ENCODE results near the gene ARMC2.

ARMC2 gene

DNA sequence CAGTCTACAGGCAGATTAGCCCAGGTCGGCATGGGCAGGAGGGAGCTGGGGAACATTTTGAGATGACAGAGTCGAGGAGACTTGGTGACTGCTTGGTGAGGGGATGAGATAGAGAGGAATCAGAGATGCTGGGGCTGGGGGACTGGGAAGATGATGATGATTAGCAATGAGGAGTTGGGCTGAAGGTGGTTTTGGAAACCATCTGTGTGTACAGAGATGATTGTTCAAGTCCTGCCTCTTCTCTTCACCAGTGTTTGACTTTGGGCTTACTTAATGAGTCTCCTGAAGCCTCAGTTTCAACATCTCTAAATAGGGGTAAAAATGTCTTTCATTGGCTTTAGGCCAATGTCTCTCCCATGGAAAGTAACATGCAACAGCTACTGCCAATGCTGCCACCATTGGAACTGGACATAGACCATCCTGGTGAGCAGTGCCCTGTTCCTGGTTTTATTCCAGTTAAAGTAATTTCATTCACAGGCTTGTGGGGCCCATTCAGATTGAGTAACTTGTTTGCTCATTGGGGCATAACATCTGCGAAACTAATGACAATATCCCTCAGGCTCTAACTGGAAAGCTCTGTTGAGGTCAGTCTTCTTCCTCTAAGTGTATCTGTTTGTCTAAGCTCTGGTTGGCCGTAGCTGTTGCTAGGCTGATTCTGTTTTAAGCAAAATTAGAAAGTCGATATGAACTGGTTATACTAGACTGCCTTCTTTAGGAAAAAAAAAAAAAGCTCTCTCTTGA, 99.1 kb downstream of the ARMC2 start:
- DNase-seq = peak; percentile 89
- H3K36me3 ChIP-seq (replicated peaks) = no peaks in the 10 kb centered on the region
- H3K27ac ChIP-seq = peak overlapping the region; percentile 77
- TF ChIP-seq, protein P1, sequence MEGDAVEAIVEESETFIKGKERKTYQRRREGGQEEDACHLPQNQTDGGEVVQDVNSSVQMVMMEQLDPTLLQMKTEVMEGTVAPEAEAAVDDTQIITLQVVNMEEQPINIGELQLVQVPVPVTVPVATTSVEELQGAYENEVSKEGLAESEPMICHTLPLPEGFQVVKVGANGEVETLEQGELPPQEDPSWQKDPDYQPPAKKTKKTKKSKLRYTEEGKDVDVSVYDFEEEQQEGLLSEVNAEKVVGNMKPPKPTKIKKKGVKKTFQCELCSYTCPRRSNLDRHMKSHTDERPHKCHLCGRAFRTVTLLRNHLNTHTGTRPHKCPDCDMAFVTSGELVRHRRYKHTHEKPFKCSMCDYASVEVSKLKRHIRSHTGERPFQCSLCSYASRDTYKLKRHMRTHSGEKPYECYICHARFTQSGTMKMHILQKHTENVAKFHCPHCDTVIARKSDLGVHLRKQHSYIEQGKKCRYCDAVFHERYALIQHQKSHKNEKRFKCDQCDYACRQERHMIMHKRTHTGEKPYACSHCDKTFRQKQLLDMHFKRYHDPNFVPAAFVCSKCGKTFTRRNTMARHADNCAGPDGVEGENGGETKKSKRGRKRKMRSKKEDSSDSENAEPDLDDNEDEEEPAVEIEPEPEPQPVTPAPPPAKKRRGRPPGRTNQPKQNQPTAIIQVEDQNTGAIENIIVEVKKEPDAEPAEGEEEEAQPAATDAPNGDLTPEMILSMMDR (IDR thresholded peaks at IDR 0.05; ENCODE audit: low read depth, low read length, missing control alignments) = no peak
- no peaks in the 10 kb centered on the region for H3K27me3 ChIP-seq (replicated peaks)
- H3K4me3 ChIP-seq (ENCODE audit: low read depth, low read length) = no peak overlapping the region
- in situ Hi-C loops (cut with HindIII; ENCODE audit: low pct_ligation_motif_present, low sequenced_read_pairs) = no loop called here

DNA sequence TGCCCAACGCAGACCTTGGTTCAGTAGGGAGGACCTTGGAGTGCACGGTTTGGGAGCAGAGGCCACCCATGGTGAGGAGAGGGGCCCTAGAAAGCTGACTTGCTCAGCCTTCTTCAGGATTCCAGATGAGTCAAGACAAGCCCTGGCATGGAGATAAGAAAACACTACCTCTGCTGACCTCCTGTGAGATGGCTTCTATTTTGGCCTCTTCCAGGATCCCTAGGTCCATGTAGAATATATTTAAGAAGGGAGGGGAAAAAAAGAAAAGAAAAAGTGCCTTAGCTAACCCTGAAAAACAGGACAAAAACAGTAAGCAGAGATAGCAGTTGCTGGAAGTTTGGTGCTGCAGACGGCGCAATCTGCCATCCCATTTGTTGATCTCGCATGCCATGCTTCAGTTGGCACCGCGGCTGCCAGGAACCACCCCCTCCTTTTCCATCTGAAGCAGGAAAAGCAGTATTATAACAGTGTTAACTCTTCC, 100.0 kb downstream of the ARMC2 start:
- in situ Hi-C loops (cut with HindIII; ENCODE audit: low pct_ligation_motif_present, low sequenced_read_pairs) = no loop called here
- no peak overlapping the region for H3K4me3 ChIP-seq (ENCODE audit: low read depth, low read length)
- no peaks in the 10 kb centered on the region for H3K36me3 ChIP-seq (replicated peaks)
- TF ChIP-seq, protein P1 (IDR thresholded peaks at IDR 0.05; ENCODE audit: low read depth, low read length, missing control alignments) = no peak
- no peaks in the 10 kb centered on the region for H3K27me3 ChIP-seq (replicated peaks)
- peak overlapping the region; percentile 64 for H3K27ac ChIP-seq
- peak; percentile 14 for DNase-seq

DNA sequence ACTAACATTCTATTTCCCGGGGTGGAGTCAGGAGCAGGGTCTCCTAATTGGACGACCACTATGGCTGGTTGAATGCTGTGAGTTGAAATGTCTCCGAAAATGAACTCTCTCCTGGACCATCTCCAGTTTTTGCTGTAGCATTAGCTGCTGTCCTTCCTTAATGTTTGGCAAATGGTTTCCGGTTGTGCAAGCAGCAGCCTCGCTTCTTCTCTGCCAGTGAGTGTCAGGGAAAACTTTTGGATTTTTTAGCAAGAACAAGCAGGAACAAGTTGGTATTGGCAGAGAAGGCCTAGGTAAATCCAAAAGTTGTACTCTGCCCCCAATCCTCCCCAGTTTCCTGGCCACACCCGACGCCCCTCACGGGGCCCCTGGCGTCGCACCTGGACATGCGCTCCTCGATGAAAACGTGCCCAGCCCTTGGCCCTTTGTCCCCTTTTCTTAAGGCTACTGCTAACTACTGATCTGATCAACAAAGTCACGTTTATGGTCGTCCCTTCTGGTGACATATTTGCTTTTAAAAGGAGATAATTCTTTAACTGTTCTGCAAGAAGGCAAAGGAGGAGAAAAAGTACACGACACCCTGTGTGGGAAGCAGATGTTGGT, 103.2 kb downstream of the ARMC2 start:
- no peak for DNase-seq
- Histone ChIP-seq H3K4me3 (ENCODE audit: low read depth, low read length) (no peak overlapping the region), H3K36me3 (replicated peaks) (no peaks in the 10 kb centered on the region), H3K27ac (no peak overlapping the region), H3K27me3 (replicated peaks) (no peaks in the 10 kb centered on the region)
- in situ Hi-C loops (cut with HindIII; ENCODE audit: low pct_ligation_motif_present, low sequenced_read_pairs) = no loop called here
- TF ChIP-seq, protein P1 (IDR thresholded peaks at IDR 0.05; ENCODE audit: low read depth, low read length, missing control alignments) = no peak

DNA sequence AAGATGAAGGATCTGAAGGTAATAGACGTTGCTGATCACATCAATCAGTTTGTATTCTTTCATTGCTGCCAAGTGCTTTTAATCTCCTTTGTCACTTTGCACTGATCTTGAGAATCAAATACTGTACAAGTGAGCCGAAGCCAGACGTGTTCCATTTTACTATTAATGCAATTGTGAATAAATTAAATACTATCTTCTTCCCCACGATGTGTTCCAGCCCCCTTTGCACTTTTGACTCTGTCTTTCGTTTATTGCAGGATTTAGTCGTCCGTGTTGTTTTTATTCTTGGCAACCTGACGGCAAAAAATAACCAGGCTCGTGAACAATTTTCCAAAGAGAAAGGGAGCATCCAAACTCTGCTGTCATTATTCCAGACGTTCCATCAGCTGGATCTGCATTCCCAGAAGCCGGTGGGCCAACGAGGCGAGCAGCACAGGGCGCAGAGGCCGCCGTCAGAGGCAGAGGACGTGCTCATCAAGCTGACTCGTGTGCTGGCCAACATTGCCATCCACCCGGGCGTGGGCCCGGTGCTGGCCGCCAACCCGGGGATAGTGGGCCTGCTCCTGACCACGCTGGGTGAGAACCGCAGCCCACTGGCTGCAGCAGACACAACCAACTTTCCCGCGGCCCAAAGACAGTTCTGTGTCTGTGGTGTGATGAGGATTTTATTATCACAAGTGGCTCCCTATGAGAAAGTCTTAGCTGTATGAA, 104.7 kb downstream of the ARMC2 start:
- TF ChIP-seq, protein P1 (IDR thresholded peaks at IDR 0.05; ENCODE audit: low read depth, low read length, missing control alignments) = no peak
- H3K27ac ChIP-seq = no peak overlapping the region
- no peaks in the 10 kb centered on the region for H3K36me3 ChIP-seq (replicated peaks)
- no peak for DNase-seq
- in situ Hi-C loops (cut with HindIII; ENCODE audit: low pct_ligation_motif_present, low sequenced_read_pairs) = no loop called here
- H3K27me3 ChIP-seq (replicated peaks) = no peaks in the 10 kb centered on the region
- no peak overlapping the region for H3K4me3 ChIP-seq (ENCODE audit: low read depth, low read length)

DNA sequence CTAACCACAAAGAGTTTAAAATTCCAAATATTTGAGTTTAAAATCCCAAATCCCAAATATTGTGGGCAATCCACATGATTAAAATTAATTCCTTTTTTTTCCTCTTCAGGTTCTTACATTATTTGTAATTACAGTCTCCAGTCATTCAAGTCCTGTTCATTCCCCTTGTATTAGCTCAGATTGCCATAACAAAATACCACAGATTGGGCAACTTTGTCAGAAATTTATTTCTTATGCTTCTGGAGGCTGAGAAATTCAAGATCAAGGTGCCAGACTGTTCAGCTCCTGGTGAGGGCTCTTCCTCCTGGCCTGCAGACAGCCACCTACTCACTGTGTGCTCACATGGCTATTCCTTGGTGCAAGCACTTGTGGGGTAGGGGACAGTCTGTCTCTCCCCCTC, 105.5 kb downstream of the ARMC2 start:
- Histone ChIP-seq H3K27me3 (replicated peaks) (no peaks in the 10 kb centered on the region), H3K27ac (no peak overlapping the region), H3K36me3 (replicated peaks) (no peaks in the 10 kb centered on the region), H3K4me3 (ENCODE audit: low read depth, low read length) (no peak overlapping the region)
- in situ Hi-C loops (cut with HindIII; ENCODE audit: low pct_ligation_motif_present, low sequenced_read_pairs) = no loop called here
- TF ChIP-seq, protein P1 (IDR thresholded peaks at IDR 0.05; ENCODE audit: low read depth, low read length, missing control alignments) = no peak
- DNase-seq = no peak

All from brain microvascular endothelial cell (primary cell).